22Rv1 (cell line): ENCODE measurements around the gene HLA-DQA1.

Experiments used
- ZFX ChIP-seq: fragments of 450-650 bp; IDR thresholded peaks from 2 replicates; pipeline ENCODE4 v1.6.1; 2017; ENCODE audit warnings: antibody characterized with exemption, borderline replicate concordance
- TF ChIP-seq, protein P1 (sequence below): fragments of 450-650 bp; IDR thresholded peaks from 2 replicates; pipeline ENCODE4 v1.5.1; 2017; ENCODE audit warnings: mild to moderate bottlenecking

DNA sequence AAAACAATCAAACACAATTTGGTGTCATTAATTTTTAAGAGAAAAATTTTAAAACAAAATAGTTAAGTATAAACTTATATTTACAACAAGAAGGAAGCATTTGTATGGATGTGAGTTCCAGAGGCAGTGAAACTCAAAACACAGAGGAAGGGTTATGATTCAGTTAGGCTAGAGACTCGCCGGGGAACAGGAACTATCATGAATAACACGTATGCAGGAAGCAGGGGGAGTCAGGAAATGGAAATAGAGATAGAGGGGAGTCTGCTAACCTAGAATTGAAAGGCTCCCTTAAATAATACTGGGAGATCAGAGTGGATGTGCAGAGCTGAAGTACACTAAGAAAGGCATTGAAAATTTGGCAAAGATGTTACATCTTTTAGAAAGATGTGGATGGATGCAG, 33.3 kb upstream of the HLA-DQA1 start:
- TF ChIP-seq, protein P1, sequence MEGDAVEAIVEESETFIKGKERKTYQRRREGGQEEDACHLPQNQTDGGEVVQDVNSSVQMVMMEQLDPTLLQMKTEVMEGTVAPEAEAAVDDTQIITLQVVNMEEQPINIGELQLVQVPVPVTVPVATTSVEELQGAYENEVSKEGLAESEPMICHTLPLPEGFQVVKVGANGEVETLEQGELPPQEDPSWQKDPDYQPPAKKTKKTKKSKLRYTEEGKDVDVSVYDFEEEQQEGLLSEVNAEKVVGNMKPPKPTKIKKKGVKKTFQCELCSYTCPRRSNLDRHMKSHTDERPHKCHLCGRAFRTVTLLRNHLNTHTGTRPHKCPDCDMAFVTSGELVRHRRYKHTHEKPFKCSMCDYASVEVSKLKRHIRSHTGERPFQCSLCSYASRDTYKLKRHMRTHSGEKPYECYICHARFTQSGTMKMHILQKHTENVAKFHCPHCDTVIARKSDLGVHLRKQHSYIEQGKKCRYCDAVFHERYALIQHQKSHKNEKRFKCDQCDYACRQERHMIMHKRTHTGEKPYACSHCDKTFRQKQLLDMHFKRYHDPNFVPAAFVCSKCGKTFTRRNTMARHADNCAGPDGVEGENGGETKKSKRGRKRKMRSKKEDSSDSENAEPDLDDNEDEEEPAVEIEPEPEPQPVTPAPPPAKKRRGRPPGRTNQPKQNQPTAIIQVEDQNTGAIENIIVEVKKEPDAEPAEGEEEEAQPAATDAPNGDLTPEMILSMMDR, result no peak
- TF ChIP-seq ZFX, result no peak
